ENCODE results near the gene SLC40A1.

GRCh38 chr2:189574793-189575475, 5.7 kb downstream of the SLC40A1 start:
- TF ChIP-seq POLR2AphosphoS5 (IDR thresholded peaks at IDR 0.05) (no peak), CTCF (IDR thresholded peaks at IDR 0.05) (no peak)
